DOHH2 (cell line): ENCODE results near the gene VAV1.

Experiments
- CTCF ChIP-seq: fragments of 200-600 bp; sonication (generic); IDR thresholded peaks from one replicate; pipeline ENCODE4 v1.5.1; 2014; ENCODE audit warnings: antibody characterized with exemption, mild to moderate bottlenecking, low read depth, low read length; ENCODE audit not compliant: poor library complexity, severe bottlenecking
- EZH2phosphoT487 ChIP-seq: fragments of 200-600 bp; sonication (generic); IDR thresholded peaks from 2 replicates; pipeline ENCODE4 v1.6.1; 2017; ENCODE audit warnings: borderline replicate concordance, mild to moderate bottlenecking, antibody characterized with exemption, low read length, moderate library complexity, mixed read lengths

GRCh38 chr19:6886277-6886897 is 113.9 kb downstream of the VAV1 start:
- TF ChIP-seq CTCF (no peak), EZH2phosphoT487 (no peak)
